SU-DHL-6 (cell line): ENCODE results near the gene TXN2.

Experiments
- EZH2phosphoT487 ChIP-seq: fragments of 200-600 bp; sonication (generic), shearing (Covaris generic); conservative IDR thresholded peaks from 2 replicates; pipeline ENCODE4 v1.6.1; 2018; ENCODE audit warnings: mild to moderate bottlenecking, antibody characterized with exemption, low read length, moderate library complexity, mixed read lengths
- TF ChIP-seq, protein P1 (sequence below): fragments of 200-600 bp; sonication (generic); IDR thresholded peaks from one replicate; pipeline ENCODE4 v1.5.1; 2017; ENCODE audit warnings: antibody characterized with exemption, mild to moderate bottlenecking, low read length, moderate library complexity; ENCODE audit not compliant: insufficient read depth, poor library complexity, severe bottlenecking

DNA sequence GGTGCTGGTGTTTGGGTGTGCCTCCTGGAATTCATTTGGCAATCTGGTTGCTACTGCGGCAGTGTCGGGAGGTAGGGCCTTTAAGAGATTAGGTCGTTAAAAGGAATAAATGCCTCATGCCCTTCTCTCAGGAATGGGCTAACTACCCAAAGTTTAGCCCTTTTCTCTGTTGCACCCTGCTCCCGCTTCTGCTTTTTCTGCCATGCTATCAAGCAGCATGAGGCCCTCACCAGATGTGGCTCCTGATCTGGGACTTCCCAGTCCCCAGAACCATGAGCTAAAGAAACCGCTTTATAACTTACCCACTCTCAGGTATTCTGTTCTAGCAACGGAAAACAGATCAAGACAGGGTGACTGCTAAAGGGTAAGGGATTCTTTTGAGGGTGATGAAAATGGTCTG, 41.2 kb upstream of the TXN2 start:
- TF ChIP-seq, protein P1, sequence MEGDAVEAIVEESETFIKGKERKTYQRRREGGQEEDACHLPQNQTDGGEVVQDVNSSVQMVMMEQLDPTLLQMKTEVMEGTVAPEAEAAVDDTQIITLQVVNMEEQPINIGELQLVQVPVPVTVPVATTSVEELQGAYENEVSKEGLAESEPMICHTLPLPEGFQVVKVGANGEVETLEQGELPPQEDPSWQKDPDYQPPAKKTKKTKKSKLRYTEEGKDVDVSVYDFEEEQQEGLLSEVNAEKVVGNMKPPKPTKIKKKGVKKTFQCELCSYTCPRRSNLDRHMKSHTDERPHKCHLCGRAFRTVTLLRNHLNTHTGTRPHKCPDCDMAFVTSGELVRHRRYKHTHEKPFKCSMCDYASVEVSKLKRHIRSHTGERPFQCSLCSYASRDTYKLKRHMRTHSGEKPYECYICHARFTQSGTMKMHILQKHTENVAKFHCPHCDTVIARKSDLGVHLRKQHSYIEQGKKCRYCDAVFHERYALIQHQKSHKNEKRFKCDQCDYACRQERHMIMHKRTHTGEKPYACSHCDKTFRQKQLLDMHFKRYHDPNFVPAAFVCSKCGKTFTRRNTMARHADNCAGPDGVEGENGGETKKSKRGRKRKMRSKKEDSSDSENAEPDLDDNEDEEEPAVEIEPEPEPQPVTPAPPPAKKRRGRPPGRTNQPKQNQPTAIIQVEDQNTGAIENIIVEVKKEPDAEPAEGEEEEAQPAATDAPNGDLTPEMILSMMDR = no peak
- no peak for TF ChIP-seq EZH2phosphoT487
